HG03039 (cell line): ENCODE results near the gene SLC66A2.

Experiments used
- ATAC-seq: cut with Tn5 transposase; IDR thresholded peaks from one replicate; pipeline ENCODE4 v1.9.1; 2021; ENCODE audit warnings: mild to moderate bottlenecking, moderate library complexity; ENCODE audit not compliant: unreplicated experiment

The SLC66A2 gene

GRCh38 chr18:79904357-79905147, 46.9 kb downstream of the SLC66A2 start:
- no peak for ATAC-seq

- no peak for ATAC-seq
These were observed 47.6 kb downstream of the SLC66A2 start for GRCh38 chr18:79903787-79904356.

DNA sequence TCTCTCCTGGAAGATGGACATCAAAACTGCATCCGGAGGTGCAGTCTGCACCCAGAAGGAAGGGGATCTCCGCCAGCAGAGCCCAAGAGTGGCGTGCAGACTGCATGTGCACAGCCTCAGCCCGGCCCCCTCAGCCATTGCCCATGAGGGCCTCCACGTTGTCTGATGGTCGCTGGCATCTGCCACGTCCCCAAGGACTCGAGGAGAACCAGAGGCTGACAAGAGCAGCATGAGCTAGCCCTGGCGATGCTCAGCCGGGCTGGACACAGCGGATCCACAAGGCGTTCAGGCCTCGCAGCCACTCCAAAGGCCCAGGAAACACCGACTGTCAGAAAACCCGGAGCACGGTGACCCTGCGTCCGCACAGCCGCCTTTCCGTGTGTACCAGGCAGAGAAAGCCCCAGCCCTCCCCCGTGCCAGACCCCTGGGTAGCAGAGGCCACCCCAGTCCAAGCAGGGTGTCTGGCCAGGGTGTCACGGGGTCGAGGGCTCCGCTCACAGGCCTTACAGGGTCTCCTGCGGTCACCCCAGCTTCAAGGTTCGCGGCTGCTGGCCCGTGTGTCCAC, 48.3 kb downstream of the SLC66A2 start:
- no peak for ATAC-seq

GRCh38 chr18:79902640-79903039, 48.8 kb downstream of the SLC66A2 start:
- ATAC-seq: no peak

DNA sequence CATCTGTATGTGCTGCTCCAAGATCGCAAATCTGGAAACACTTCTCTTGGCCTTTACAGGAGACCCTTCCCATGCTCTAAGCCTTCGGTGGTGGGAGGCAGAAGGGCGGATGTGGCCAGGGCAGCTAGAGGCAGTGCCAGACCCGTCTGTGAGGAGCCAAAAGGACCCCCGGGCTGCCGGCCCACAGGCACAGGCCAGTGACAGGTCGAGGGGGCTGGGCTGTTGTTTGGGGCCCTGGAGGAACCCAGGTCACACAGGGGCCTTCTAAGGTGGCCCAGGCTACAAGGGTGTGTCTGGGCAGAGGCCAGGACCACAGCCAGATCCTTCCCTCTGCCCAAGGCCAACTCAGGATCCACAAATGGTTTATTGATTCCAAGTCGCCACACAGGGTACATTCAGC, 49.4 kb downstream of the SLC66A2 start:
- ATAC-seq: no peak

DNA sequence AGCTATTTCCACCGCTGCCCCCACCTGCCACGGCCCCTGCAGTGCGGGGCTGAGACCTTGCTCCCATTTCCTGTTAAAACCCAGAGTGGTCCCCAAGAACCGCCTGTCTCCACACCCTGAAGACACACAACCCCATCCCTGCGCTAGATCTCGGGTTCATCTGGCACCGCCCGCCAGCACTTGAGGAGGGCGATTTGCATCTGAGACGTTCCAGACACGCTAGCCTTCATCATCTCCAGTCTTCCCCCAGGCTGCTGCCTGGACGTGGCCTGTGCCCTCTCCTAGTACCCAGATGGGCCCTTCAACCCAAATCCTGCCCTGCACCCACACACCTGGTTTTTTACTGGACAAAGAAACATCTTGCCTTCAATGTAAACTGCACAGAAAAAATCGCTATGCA, 49.8 kb downstream of the SLC66A2 start:
- ATAC-seq: no peak

DNA sequence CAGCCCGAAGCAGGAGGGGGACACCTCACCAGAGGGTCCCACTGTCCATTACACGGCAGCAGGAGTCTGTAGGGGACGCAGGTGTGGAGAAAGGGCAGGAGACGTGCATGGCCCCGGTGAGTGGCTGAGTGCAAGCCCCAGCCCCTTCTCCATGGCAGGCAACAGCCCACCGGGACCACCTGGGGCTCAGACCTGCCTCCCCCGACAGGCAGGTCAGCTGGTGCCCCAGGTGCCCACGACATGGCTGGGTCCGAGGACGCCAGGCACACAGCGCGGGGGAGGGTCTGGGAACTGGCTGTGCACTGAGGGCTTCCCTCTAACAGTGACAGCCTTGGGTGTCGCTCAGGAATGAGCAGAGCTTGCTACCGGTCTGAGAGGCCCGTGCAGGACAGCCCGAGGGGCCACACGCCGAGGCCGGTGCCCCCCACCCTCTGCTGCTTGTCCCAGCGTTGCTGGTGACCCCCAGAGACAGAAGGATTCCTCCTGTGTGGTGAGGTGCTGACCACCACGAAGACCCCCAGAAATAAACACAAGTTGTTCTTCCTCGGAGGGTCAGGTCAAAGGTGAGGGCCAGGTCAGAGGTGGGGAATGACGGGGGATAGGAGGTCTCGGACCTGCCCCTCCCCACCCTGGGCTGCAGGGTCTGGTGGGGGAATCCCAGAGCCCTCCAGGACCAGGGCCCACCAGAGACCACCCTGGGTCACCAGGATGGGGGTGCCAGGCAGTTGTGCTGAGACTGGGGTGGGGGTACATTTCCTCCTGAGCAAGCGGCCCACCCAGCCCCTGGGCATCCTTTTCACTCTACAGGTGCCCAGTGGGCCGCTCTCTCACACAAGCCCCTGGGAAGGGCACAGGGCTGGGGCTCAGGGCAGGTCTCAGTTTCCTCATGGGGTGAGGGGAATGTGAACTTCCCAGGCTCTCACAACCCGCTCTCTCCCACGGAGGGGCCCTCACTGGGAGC, 50.6 kb downstream of the SLC66A2 start:
- no peak for ATAC-seq

DNA sequence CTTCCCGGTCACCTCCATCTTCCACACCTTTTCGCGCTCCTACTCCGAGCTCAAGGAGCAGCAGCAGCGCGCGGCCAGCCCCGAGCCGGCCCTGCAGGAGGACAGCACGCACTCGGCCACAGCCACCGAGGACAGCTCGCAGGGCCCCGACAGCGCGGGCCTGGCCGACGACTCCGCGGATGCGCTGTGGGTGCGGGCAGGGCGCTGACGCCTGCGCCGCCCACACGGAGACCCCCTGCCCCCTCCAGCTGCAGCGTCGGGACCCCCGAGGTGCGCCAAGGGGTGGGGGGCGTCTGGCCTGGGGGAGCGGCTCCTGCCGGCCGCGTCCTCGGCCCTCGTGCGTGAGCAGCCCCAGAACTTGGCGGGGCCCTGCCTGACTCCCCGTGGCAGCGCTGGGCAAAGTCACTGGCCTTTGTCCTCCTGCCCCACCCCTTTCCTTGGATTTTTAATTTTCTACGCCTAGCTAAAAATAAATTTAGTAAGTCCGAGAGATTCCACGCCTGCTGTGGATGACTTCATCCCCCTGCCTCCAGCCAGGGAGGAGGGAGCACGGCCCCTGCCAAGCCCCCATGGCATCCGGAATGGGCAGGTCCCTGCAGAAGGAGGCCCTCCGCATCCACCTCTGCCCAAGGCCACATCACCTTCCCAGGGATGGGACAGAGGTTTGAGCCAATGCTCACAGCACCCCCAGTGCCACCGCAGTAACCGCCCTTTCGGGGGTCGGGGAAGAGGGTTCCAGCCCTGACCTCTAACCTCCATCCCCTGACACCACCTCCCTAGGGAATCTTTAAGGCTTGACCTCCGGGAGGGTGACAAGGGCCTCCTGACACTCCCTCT, 51.6 kb downstream of the SLC66A2 start:
- ATAC-seq: no peak

GRCh38 chr18:79898952-79899608, 52.4 kb downstream of the SLC66A2 start:
- no peak for ATAC-seq

DNA sequence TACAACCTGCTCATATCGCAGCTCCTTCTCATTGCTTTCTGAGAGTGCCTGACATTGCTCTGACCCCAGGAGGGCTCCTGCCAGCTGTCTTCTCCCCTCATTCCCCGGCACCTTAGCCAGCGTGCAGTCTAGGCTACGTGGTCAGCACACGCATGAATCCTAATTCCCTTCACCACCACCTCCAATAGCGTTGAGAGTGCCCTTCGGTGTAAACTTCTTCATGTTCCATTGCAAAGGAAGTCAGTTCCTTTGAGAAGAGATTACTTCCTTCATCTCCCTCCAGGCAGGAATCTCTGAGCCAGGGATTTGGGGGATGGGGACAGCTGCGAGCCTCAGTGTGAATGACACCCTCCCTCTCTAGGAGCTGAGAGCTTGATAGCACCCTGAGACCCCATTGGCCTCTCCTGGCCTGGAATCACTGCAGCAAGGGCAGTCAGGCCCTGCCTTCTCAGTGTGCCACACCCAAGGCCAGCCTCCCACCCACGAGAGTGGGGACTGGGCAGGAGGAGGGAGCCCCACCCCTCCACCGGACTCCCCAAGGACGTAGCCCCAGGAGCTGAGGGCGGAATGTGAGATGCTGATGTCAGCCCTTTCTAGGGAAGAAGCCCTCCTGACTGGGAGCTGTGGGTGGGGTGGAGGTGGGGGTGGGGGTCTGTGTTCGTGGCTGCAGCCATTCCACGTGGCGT, 53.4 kb downstream of the SLC66A2 start:
- no peak for ATAC-seq

GRCh38 chr18:79896738-79897137, 54.7 kb downstream of the SLC66A2 start:
- no peak for ATAC-seq

DNA sequence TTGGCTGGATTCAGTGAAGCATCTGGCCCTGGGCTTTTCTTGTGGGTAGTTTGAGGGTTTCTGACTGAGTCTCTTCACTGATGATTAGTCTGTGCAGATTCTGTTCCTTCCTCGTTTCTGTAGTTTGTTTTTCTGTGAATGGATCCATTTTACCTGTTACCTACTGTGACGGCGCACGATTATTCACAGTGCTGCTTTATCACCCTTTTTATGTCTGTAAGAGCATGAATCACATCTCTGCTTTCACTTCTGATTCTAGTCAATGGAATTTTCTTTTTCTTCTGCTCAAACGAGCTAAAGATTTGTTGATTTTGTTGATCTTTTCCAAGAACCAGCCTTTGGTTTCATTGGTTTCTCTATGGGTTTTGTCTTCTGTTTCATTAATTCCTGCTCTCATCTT, 60.8 kb downstream of the SLC66A2 start:
- ATAC-seq: no peak

- no peak for ATAC-seq
These were observed 61.9 kb downstream of the SLC66A2 start for GRCh38 chr18:79889569-79889968.

- no peak for ATAC-seq
These were observed 63.4 kb downstream of the SLC66A2 start for GRCh38 chr18:79888016-79888415.

- no peak for ATAC-seq
These were observed 64.1 kb downstream of the SLC66A2 start for GRCh38 chr18:79887181-79888000.

GRCh38 chr18:79884963-79885728, 66.3 kb downstream of the SLC66A2 start:
- ATAC-seq: no peak

GRCh38 chr18:79884294-79884962, 67.0 kb downstream of the SLC66A2 start:
- no peak for ATAC-seq
